Endothelial cell of hepatic sinusoid (primary cell): ENCODE measurements around the gene RING1.

Experiments
- in situ Hi-C: cut with HindIII; loops from 2 replicates; pipeline ENCODE4 v1.10.0; 2017; ENCODE audit warnings: low sequenced_read_pairs

The RING1 gene

DNA sequence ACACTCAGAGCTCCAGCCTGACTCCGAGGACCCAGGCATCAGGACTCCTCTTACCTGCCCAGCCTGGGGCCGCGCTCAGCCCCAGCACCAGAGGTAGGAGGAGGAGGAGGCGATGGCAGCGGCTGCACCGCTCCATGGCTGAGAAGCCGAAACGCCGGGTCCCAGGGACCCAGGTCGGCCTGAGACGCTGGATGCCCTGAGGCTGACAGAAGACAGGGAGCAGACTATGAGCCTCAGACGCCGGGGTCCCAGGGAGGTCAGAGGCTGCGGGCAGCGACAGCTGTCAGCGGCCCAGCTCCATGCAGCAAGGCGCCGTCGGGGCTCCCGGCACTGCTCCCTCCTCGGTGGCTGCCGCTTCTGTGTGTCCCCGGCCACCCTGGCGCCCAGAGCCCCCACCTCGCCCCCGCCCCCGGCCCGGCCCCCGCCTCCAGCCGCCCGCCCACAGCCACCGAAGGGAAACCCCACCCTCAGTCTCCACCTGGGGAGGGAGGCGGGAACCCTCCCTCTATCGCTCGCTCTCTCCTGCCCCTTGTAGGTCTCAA lies 16.1 kb upstream of the RING1 start, which contains the start of gene COL11A2:
TSS of gene COL11A2 (minus strand) at position 363 of the 542 bp plus-strand sequence. CDS start at position 136, 227 bp downstream.
- in situ Hi-C loops, result no loop called here

DNA sequence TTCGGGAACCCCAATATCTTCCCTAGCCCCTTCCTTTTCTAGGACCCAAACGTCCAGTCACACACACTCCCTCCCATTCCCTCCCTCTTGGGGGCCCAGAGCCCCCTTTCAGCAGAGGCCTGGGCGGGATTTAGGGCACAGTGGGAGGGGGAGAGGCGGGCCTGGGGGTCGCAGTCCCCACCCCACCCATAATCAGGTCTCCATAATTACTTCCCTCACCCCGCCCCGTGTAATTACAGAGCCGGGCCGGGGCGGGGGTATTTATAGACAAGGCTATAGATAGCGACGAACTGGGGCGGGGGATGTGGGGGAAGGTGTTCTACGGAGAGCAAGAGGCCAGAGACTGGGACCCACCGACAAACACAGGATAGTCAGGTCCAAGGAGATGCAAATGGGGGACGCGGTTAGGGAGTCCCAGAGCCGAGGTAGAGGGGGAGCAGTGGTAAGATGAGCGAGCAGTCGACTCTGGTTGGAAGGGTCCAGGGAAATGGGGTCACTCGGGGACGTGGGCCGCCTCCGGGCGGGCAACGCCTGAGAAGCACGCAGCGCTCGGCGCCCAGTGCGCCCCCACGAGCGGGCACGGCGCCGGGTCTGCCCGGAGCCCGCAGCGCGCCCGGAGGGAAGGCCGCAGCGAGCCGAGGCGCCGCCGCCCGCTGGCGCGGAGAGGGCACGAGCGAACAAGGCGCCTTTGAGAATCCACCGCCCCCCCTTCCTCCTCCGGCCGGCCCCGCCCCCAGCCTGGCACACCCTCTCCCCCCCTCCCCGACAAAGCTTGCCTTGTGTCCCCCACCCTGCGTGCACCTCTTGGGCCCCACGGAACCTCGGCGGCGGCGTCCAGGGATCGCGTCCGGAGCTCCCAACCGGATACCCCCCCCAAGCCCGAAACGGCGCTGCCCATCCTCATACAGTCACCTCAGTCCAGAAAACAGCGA lies 15.4 kb upstream of the RING1 start:
- in situ Hi-C loops, result no loop called here

DNA sequence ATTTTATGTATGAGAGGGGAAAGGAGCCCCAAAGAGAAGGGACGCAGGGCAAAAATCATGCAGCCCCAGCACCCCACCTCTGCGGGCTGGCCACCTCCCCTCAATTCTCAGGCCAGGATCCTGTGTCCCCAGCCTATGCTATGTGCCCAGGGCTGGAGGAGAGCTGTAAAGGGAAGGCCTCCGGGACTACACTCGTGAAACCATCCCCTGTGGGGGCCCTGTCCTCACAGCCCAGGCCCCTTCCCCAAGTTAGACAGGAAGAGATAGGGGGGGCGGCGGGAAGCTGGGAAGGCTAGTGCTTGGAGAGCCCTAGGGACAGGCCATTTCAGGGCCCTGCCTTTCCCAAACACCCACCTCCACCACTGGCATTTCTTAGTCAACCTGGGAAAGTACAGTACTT lies 14.7 kb upstream of the RING1 start:
- in situ Hi-C loops, result no loop called here

DNA sequence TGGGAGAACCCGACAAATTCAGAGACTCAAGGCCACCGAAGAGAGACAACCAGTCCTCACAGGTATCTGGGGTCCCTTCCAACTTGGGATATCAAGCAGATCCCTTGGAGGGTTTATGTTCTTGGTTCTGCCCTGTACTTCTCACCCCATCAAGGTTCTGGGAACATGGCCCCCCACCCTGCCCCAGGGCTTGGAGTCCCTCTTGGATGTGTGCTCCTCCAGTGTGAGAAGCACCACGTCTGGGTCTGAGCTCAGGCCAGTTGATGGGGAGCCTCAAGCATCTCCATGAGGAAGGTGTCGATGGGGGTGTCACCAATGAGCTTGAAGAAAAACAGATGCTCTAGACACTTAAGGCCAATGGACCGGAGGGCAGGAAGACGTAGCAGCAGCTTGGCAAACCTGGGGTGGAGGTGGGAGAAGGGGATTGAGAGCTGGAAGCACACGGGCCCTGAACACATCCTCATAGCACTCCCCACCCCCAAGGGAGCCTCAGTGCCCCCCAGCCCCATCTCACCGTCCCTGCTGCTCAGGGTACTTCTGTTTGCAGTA lies 13.8 kb upstream of the RING1 start:
- in situ Hi-C loops, result no loop called here

DNA sequence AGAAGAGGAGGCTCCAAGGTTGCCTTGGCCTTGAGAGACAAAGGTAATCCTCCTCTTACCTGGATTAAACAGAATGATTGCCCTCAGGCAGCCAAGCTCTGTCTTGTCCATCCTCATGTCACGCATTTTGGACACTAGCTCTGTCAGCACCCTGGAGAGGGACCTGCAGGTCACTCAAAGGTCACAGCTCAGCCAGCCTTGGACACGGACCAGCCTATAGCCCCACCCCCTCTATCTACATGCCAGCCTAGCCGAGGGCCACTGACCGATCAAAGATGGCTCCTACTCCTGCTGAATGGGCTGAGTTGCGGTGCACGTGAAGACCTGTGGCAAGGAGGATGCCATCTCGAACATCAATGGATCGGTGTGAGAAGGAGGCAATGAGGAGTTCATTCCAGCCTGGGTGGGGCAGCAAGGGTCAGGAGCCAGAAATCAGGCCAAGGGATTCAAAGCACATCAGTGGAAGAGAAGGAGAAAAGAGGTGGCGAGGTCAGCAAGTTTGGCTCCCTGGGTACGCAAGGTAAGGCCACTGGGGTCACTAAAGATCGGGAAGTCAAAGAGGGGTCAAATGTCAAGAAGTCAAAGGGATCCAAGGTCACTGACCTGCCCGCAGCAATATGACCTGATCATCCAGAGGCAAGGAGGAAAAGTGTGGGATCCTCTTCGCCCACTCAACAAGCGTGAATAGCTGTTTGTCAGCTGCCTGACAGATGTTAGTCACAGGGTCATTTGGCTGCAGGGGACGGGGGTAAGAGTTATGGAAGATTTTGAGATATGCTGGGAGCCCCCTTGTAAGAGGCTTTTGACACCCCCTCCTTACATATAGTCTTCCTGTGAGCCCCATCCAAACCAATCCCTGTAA lies 12.8 kb upstream of the RING1 start:
- in situ Hi-C loops, result no loop called here

DNA sequence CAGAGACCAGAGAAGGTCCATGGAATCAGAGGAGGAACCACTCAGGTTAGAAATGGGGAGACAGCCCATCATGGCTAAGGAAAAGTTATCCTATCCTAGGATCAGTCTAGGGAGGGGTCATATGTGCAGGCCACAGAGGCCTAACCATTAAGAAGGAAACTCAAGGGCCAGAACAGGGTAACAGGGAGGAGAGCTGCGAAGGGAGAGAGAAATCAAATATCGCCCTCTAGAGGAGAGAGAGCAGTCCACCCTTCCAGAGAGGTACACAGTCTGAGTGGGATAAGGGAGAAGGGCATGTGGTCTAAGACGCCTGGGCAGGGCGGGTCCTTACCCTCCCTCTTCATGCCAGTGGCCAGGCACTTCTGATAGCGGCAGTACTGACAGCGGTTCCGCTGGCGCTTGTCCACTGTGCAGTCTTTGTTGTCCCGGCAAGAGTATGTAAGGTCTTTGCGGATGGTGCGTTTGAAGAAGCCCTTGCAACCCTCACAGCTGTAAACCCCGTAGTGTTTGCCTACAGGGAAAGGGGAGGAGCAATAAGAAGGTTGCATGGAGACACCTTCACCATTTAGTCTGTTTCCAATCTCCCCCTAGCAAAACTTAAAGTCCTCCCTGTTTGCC lies 10.8 kb upstream of the RING1 start:
- in situ Hi-C loops, result no loop called here

DNA sequence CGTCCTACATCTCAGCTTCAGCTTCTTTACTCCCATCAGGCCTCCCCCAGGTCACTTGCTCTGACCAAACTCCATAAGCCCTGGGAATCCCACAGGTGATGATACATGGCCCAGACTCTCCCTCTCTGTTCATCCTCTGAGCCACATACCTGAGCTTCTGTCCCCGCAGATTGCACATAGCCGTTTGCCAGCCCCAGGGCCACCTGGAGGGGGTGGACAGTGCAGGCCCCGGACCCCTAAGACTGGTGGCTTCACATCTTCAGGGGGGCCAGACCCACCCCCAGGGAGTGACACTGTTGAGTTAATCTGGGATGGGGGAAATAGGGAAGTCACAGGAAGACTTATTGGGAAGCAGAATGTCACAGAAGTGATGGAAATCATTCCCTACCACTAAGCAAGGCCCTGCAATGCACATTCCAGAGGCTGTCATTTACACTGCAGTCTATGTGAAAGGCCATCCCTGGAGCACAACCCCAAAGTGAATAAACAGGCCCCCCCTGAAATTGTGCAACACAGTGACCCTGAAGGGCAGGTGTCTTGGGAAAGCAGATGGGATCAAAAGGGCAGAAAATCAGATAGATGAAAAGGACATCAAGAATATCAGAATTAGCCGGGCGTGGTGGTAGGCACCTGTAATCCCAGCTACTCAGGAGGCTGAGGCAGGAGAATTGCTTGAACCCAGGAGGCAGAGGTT lies 10.0 kb upstream of the RING1 start:
- in situ Hi-C loops, result no loop called here

DNA sequence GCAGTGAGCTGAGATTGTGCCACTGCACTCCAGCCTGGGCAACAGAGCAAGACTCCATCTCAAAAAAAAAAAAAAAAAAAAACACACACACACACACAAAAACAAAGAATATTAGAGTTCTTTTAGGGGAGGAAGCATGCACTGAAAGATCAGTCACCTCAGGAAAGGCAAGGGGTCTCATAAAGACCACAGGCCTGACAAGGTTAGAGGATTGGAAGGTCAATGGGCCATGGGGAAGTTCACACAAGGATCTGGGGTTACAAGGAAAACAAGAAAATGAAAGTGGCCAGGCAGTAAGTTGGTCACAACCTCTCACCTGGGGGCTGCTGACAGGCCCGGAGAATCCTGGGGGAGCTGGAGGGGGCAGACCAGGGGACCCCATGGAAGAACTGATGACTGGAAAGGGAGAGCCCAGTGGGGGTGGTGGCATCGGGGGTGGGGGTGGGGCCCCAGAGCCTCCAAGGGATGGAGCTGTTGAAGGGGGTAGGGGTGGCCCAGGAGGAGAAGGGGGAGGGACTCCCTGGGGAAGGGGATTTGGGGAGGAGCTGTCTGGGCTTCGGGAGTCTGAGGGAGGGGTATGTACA lies 9.4 kb upstream of the RING1 start:
- in situ Hi-C loops, result no loop called here

DNA sequence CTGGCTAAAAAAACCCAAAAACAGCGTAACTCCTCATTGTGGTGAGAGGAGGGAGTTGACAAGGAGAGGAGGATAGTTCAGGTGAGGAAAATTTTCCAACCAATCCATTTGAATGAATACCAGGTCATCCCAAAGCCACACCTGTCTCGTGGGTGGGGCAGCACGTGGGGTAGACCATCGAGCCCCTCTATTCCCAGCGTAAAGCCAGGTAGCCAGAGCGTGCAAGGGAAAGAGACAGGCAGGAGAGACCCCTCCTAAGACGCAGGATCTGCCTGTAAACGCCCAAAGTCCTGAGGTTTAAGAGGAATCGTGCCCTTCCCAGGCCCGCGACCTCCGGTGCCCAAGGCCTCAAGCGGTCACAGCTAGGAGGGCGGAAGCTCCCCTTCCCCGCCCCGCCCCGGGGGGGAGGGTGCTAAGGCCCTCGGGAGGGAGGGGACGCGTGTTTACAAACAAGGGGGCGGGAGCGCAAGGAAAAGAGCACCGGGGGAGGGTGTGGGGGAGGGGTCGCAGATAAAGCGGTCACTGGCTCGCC lies 8.5 kb upstream of the RING1 start:
- in situ Hi-C loops, result no loop called here

DNA sequence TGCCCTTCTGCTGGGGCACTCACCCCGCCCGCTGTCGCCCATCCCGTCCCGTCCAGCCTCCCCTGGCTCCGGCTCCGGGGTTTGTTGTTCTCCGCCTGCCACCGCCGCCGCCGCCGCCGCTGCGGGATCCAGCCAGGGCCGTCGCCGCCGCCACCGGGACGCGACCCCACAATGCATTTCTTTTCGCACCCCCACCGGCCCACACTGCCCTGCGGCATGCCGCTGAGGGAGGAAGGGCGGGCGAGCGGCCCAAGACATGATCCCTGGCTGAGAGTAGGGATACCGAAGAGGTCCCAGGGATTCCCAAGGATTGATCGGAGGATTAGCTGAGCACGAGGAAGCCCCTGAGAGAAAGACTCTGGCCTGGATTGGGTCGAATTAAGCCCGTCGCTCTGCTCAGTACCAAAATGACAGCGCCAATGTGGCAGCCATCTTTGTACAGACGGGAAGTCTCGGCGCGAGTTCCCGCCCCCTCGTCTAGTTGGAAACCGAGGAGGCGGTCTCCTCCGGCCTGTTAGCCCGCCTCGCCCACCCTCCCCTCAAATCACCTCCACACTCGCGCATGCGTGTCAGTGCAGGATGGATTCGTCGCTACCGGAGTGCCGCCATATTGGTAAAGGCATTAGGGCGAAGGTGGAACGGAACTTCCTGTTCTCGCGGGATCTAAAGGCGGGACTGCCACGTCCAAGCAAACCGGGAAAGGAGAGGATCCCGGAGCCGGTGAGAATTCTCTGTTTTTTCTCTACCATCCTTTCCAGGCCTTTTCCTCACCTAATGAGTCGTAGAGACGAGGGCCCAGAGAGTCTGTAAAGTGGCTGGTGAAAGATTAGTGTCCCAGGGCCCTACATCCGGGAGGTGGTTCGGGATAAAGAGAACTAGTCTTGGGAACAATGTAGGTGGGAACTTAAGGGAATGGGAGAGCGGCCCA lies 7.8 kb upstream of the RING1 start, which contains the start of the genes RXRB and SLC39A7:
TSS of gene RXRB (minus strand) at position 447 of the 928 bp plus-strand sequence. CDS start at position 258, 189 bp downstream.
TSS of gene SLC39A7 (plus strand) at position 649 of the 928 bp plus-strand sequence. CDS start 379 bp downstream, outside the sequence.
- in situ Hi-C loops, result no loop called here

DNA sequence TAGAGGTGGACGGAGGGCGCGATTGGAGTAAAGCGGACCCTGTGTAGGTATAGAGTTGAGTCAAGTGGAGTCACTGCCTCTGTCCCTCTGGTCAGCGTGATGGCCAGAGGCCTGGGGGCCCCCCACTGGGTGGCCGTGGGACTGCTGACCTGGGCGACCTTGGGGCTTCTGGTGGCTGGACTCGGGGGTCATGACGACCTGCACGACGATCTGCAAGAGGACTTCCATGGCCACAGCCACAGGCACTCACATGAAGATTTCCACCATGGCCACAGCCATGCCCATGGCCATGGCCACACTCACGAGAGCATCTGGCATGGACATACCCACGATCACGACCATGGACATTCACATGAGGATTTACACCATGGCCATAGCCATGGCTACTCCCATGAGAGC lies 7.2 kb upstream of the RING1 start:
- in situ Hi-C loops, result no loop called here

DNA sequence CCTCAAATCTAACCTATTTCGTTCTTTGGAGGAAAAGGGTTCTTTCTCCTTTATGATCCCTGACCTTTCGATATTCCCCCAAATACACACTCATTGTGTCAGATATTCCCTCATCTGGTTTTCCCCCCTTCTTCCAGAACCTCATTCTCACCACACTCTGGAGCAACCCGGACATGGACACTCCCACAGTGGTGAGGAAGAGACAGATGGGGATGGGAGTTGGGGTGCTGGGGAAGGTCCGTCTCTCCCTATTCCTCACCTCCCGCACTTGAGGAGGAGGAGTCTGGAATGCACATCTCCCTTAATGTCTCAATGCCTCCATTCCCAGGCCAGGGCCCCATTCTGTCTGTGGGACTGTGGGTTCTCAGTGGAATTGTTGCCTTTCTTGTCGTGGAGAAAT lies 6.4 kb upstream of the RING1 start:
- in situ Hi-C loops, result no loop called here

DNA sequence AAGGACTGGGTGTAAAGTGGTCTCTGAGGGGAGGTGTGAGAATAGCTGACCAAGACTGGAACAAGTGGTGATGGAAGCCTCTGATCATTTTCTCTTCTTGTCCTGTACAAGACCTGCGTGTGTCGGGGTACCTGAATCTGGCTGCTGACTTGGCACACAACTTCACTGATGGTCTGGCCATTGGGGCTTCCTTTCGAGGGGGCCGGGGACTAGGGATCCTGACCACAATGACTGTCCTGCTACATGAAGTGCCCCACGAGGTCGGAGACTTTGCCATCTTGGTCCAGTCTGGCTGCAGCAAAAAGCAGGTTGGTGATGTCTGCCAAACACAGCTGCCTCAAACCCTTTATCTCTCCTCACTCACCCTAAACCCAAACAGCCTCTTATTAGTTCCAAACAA lies 5.5 kb upstream of the RING1 start:
- in situ Hi-C loops, result no loop called here

DNA sequence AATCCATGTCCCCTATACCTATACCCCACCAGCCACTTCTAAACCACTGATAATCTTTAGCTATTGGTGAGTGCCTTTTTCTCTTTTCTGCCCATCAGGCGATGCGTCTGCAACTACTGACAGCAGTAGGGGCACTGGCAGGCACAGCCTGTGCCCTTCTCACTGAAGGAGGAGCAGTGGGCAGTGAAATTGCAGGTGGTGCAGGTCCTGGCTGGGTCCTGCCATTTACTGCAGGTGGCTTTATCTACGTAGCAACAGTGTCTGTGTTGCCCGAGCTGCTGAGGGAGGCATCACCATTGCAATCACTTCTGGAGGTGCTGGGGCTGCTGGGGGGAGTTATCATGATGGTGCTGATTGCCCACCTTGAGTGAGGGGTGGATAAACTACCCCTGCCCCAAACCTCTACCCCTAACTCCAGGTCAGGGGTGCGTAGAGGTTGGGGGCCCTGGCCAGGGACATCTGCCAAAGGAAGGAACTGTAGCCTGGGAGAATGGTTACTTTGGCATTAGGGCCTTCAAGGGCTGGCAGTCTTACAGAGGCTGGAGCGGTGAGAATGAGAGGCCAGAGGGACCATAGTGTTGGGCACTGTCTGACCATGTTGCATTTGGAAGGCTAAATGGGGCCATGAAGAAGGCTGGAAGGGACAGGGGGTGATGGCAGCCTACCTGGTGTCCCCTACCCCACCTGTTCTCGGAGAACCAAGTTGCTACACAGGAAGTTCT lies 4.7 kb upstream of the RING1 start:
- in situ Hi-C loops, result no loop called here

DNA sequence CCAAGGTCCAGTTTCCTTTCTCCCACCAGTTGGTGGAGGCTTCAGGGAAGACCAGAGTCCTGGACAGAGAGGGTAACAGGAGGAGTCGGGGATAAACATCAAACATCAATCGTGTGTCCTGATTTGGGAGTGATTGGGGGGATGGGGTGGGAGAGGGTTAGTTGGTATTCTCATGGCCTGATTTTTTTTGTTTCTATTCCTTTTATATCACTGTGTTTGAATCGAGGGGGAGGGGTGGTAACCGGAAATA lies 4.2 kb upstream of the RING1 start:
- in situ Hi-C loops, result no loop called here

DNA sequence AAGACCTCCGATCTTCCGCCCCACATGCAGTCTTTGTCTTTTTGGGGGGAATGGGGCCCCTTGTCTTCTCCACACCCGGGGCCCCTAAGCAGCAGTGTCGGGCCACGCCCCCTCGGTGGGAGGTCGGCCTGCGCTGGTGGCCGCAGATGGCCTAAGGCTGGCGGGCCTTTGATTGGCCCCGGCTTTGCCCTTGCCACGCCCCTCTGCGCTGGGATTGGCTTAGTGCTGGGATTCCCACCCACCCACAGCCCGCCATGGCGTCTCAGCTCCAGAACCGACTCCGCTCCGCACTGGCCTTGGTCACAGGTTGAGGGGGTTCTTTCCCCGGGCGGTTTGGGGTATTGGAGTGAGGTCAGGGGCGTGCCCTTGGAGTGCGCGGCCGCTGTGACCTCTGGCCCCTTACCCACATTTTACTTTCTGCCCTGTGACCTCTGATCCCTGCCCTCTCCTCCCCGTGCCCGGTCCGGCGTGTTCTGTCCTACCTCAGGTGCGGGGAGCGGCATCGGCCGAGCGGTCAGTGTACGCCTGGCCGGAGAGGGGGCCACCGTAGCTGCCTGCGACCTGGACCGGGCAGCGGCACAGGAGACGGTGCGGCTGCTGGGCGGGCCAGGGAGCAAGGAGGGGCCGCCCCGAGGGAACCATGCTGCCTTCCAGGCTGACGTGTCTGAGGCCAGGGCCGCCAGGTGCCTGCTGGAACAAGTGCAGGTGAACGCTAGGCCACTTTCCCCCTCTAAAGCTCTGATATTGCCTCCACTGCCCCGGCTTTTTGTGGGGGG lies 3.7 kb upstream of the RING1 start, which contains the start of gene HSD17B8:
TSS of gene HSD17B8 (plus strand) at position 241 of the 776 bp plus-strand sequence. CDS start at position 255, 14 bp downstream.
- in situ Hi-C loops, result loop anchor here (5.0 kb wide), 1 partner anchor 57 kb away; no protein-coding TSS in a partner anchor
